Fibroblast of mammary gland (primary cell): Measurements from ENCODE around the gene SPOP.

ENCODE experiments used
- DNase-seq: peaks from one replicate; pipeline ENCODE4 v3.0.0-alpha.2; 2010; ENCODE audit warnings: low read depth
- H3K4me3 ChIP-seq: 2 replicates; pipeline ENCODE4 v1.5.1; 2011; ENCODE audit warnings: low read depth, mild to moderate bottlenecking, low read length, moderate library complexity; ENCODE audit not compliant: control insufficient read depth
- CTCF ChIP-seq: conservative IDR thresholded peaks from 2 replicates; pipeline ENCODE4 v1.5.1; 2011; ENCODE audit warnings: low read depth, low read length, inconsistent platforms; ENCODE audit not compliant: control insufficient read depth, insufficient read depth

The SPOP gene

GRCh38 chr17:49582055-49582722 is 95.7 kb downstream of the SPOP start:
- DNase-seq: no peak
- no peak for TF ChIP-seq CTCF
- no peak overlapping the region for H3K4me3 ChIP-seq

DNA sequence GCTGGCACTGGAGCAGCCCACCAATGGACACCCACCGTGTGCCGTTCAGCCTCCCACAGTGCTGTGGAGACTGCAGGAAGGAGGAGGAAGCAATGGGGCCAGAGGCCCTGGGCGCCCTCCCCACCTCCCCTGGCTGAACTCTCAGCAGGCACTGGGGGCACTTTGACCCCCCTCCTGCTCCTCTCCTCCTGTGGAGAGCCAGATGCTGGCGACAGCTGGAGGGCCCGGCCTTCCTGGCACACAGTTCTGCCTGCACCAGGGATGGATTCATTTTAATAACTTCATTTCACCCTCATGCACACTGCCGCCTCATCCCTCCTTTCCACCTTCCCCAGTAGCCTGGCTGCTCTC is 96.3 kb downstream of the SPOP start:
- no peak for TF ChIP-seq CTCF
- no peak overlapping the region for H3K4me3 ChIP-seq
- no peak for DNase-seq

- no peak for TF ChIP-seq CTCF
- H3K4me3 ChIP-seq: no peak overlapping the region
- no peak for DNase-seq
Measured at GRCh38 chr17:49580981-49581647, 96.8 kb downstream of the SPOP start.

GRCh38 chr17:49580055-49580721 is 97.7 kb downstream of the SPOP start:
- no peak for TF ChIP-seq CTCF
- no peak for DNase-seq
- no peak overlapping the region for H3K4me3 ChIP-seq

GRCh38 chr17:49579522-49579921 is 98.4 kb downstream of the SPOP start:
- H3K4me3 ChIP-seq: no peak overlapping the region
- DNase-seq: no peak
- TF ChIP-seq CTCF: no peak

DNA sequence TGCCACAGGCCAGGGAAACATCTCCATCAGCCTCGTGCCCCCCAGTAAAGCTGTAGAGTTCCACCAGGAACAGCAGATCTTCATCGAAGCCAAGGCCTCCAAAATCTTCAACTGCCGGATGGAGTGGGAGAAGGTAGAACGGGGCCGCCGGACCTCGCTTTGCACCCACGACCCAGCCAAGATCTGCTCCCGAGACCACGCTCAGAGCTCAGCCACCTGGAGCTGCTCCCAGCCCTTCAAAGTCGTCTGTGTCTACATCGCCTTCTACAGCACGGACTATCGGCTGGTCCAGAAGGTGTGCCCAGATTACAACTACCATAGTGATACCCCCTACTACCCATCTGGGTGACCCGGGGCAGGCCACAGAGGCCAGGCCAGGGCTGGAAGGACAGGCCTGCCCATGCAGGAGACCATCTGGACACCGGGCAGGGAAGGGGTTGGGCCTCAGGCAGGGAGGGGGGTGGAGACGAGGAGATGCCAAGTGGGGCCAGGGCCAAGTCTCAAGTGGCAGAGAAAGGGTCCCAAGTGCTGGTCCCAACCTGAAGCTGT is 98.9 kb downstream of the SPOP start:
- TF ChIP-seq CTCF: no peak
- no peak overlapping the region for H3K4me3 ChIP-seq
- DNase-seq: no peak
